PC-9 (cell line): ENCODE results near the gene NDUFB8.

Experiments used
- EZH2 ChIP-seq: fragments of 200-600 bp; sonication (generic); IDR thresholded peaks from 2 replicates; pipeline ENCODE4 v1.8.0; 2017; ENCODE audit warnings: antibody characterized with exemption, low read depth
- TF ChIP-seq, protein P1 (sequence below): fragments of 200-600 bp; sonication (generic); conservative IDR thresholded peaks from 2 replicates; pipeline ENCODE4 v1.6.1; 2017; ENCODE audit warnings: mixed run types, antibody characterized with exemption, mild to moderate bottlenecking, moderate library complexity

DNA sequence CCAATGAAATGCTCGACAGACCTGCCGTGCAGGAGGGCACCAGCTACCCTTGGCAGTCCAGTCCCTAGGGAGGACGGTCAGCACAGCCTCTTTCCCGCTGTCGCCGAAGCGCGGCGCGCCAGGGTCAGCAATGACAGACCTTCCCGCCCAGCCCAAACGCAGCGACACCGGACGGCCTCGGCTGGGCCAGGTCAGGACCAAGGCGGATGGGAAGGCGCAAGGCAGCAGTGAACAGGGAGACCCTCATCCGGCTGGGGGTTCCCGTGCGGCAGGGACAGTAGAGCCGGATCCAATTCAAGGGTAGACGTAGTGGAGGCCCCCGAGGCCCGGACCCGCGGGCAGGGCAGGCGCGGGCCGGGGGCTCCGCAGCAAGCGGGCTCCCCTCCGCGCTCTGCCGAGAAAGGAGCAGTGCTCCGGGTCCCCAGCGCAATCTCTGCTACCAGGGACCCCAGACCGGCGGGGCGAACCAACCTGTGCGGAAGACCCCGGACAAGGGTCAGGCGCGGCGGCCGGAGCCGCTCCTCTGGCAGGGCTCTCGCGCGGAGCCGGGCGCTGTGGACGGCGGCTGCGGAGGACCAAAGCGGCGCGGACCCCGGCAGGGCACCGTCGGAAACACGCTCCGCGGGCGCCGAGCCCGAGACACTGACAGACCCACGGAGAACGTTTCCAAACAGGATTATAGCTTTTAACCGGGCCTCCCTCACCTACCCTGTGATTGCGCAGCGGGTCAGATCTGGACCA is 10.2 kb downstream of the NDUFB8 start, which contains the start of gene SEC31B:
- TF ChIP-seq, protein P1, sequence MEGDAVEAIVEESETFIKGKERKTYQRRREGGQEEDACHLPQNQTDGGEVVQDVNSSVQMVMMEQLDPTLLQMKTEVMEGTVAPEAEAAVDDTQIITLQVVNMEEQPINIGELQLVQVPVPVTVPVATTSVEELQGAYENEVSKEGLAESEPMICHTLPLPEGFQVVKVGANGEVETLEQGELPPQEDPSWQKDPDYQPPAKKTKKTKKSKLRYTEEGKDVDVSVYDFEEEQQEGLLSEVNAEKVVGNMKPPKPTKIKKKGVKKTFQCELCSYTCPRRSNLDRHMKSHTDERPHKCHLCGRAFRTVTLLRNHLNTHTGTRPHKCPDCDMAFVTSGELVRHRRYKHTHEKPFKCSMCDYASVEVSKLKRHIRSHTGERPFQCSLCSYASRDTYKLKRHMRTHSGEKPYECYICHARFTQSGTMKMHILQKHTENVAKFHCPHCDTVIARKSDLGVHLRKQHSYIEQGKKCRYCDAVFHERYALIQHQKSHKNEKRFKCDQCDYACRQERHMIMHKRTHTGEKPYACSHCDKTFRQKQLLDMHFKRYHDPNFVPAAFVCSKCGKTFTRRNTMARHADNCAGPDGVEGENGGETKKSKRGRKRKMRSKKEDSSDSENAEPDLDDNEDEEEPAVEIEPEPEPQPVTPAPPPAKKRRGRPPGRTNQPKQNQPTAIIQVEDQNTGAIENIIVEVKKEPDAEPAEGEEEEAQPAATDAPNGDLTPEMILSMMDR, result no peak
- no peak for TF ChIP-seq EZH2
